Posterior cingulate gyrus (tissue), 11 donors: Measurements from ENCODE around the gene ETS1.
"Not testable (repeated sequence)": the region's sequence is repeated elsewhere in the genome, so short reads cannot be mapped to it uniquely, and the experiment has no call there.

Experiments used
- DNase-seq, 10 donors: peaks; one replicate each; pipeline versions ENCODE4 v3.0.0 to v3.0.0-alpha.2; 2020 to 2021; ENCODE audit warnings: mixed read lengths in 3 of 10
- intact Hi-C: fragments of 100-400 bp; cut with DNase I; formaldehyde crosslinking; loops from one replicate; pipeline ENCODE4 v1.15.1; 2023

Gene ETS1

GRCh38 chr11:128451652-128452470 lies 135.5 kb downstream of the ETS1 start:
- DNase-seq, result peak; percentile 55 to 96 (median 72)
- intact Hi-C loops, result no loop called here

- peak in 3 of 10 donors; percentile 40 to 88 (median 73) for DNase-seq
- intact Hi-C loops, result no loop called here
Observed at GRCh38 chr11:128450882-128451651, 136.3 kb downstream of the ETS1 start.

GRCh38 chr11:128450425-128450824 lies 136.9 kb downstream of the ETS1 start:
- intact Hi-C loops, DNase-seq: not testable (repeated sequence)

- DNase-seq, result no peak
- intact Hi-C loops, result no loop called here
Observed at GRCh38 chr11:128448981-128449713, 138.2 kb downstream of the ETS1 start.

GRCh38 chr11:128448200-128448886 lies 139.0 kb downstream of the ETS1 start:
- intact Hi-C loops, result no loop called here
- DNase-seq, result no peak

GRCh38 chr11:128447233-128447632 lies 140.1 kb downstream of the ETS1 start:
- DNase-seq, result no peak
- intact Hi-C loops, result no loop called here

- intact Hi-C loops, DNase-seq: not testable (repeated sequence)
Observed at GRCh38 chr11:128445921-128446320, 141.4 kb downstream of the ETS1 start.

GRCh38 chr11:128437136-128437535 lies 150.2 kb downstream of the ETS1 start:
- intact Hi-C loops, result no loop called here
- no peak for DNase-seq

- intact Hi-C loops, result no loop called here
- peak in 1 of 10 donors; percentile 24 for DNase-seq
Observed at GRCh38 chr11:128434818-128435217, 152.5 kb downstream of the ETS1 start.

GRCh38 chr11:128434411-128434810 lies 152.9 kb downstream of the ETS1 start:
- intact Hi-C loops, result no loop called here

GRCh38 chr11:128432926-128433325 lies 154.4 kb downstream of the ETS1 start:
- intact Hi-C loops, result no loop called here
- no peak for DNase-seq

More at GRCh38 chr11:128434411-128434810, 152.9 kb downstream of the ETS1 start:
- DNase-seq, result no peak

GRCh38 chr11:128431931-128432330 lies 155.4 kb downstream of the ETS1 start:
- DNase-seq, result no peak
- intact Hi-C loops, result no loop called here

GRCh38 chr11:128428935-128429334 lies 158.4 kb downstream of the ETS1 start:
- intact Hi-C loops, result no loop called here
- no peak for DNase-seq

GRCh38 chr11:128424851-128425285 lies 162.5 kb downstream of the ETS1 start:
- no peak for DNase-seq
- intact Hi-C loops, result no loop called here

- intact Hi-C loops, result no loop called here
- no peak for DNase-seq
Observed at GRCh38 chr11:128424271-128424711, 163.1 kb downstream of the ETS1 start.

- no peak for DNase-seq
- intact Hi-C loops, result no loop called here
Observed at GRCh38 chr11:128422576-128423370, 164.6 kb downstream of the ETS1 start.

- no peak for DNase-seq
- intact Hi-C loops, result no loop called here
Observed at GRCh38 chr11:128421577-128422330, 165.6 kb downstream of the ETS1 start.

GRCh38 chr11:128420951-128421350 lies 166.4 kb downstream of the ETS1 start:
- intact Hi-C loops, result no loop called here
- DNase-seq, result no peak

- intact Hi-C loops, result no loop called here
- DNase-seq, result no peak
Observed at GRCh38 chr11:128420265-128420664, 167.1 kb downstream of the ETS1 start.
